MM.1S (cell line): ENCODE data around the gene PARD3.
"Not testable (repeated sequence)": the region's sequence is repeated elsewhere in the genome, so short reads cannot be mapped to it uniquely, and the experiment has no call there.

Source experiments
- DNase-seq: peaks from one replicate; pipeline ENCODE4 v3.0.0-alpha.2; 2015
- H2AFZ ChIP-seq: fragments of 300-600 bp; sonication (generic); 2 replicates; pipeline ENCODE4 v1.6.0; 2016; ENCODE audit warnings: antibody characterized with exemption, low read length
- H3F3A ChIP-seq: fragments of 300-600 bp; sonication (generic); 2 replicates; pipeline ENCODE4 v1.6.1; 2016; ENCODE audit warnings: mild to moderate bottlenecking, antibody characterized with exemption, low read length, moderate library complexity, mixed read lengths; ENCODE audit not compliant: insufficient read depth
- H3K27ac ChIP-seq: fragments of 300-600 bp; sonication (generic); 2 replicates; pipeline ENCODE4 v1.5.1; 2016; ENCODE audit warnings: mild to moderate bottlenecking, low read length
- H3K27me3 ChIP-seq: fragments of 300-600 bp; sonication (generic); replicated peaks from 2 replicates; pipeline ENCODE4 v1.6.0; 2016; ENCODE audit warnings: low read length; ENCODE audit not compliant: insufficient read depth
- H3K36me3 ChIP-seq: fragments of 300-600 bp; sonication (generic); replicated peaks from 2 replicates; pipeline ENCODE4 v1.6.1; 2016; ENCODE audit warnings: mild to moderate bottlenecking, low read length, mixed read lengths; ENCODE audit not compliant: insufficient read depth
- H3K4me1 ChIP-seq: fragments of 300-600 bp; sonication (generic); 2 replicates; pipeline ENCODE4 v1.6.1; 2016; ENCODE audit warnings: low read length, mixed read lengths
- H3K4me2 ChIP-seq: fragments of 300-600 bp; sonication (generic); 2 replicates; pipeline ENCODE4 v1.6.0; 2016; ENCODE audit warnings: low read depth, low read length
- H3K4me3 ChIP-seq: fragments of 300-600 bp; sonication (generic); 2 replicates; pipeline ENCODE4 v1.5.1; 2016; ENCODE audit warnings: low read length, mixed read lengths
- H3K79me2 ChIP-seq: fragments of 300-600 bp; sonication (generic); 2 replicates; pipeline ENCODE4 v1.6.1; 2016; ENCODE audit warnings: mixed run types, low read length, mixed read lengths
- H3K9ac ChIP-seq: fragments of 300-600 bp; sonication (generic); 2 replicates; pipeline ENCODE4 v1.6.1; 2016; ENCODE audit warnings: low read length, mixed read lengths
- H3K9me2 ChIP-seq: fragments of 300-600 bp; sonication (generic); replicated peaks from 2 replicates; pipeline ENCODE4 v1.6.1; 2016; ENCODE audit warnings: mild to moderate bottlenecking, low read length, mixed read lengths; ENCODE audit not compliant: insufficient read depth
- H3K9me3 ChIP-seq: fragments of 300-600 bp; sonication (generic); replicated peaks from 2 replicates; pipeline ENCODE4 v1.6.1; 2016; ENCODE audit warnings: mild to moderate bottlenecking, low read length, mixed read lengths; ENCODE audit not compliant: insufficient read depth
- H4K20me1 ChIP-seq: fragments of 300-600 bp; sonication (generic); 2 replicates; pipeline ENCODE4 v1.6.1; 2016; ENCODE audit warnings: mild to moderate bottlenecking, low read length, moderate library complexity, mixed read lengths; ENCODE audit not compliant: insufficient read depth
- EZH2 ChIP-seq: fragments of 300-600 bp; sonication (generic); optimal IDR thresholded peaks from 2 replicates; pipeline ENCODE3; 2017; ENCODE audit warnings: low read depth, mild to moderate bottlenecking, antibody characterized with exemption, low read length, mixed read lengths
- EZH2phosphoT487 ChIP-seq: fragments of 300-600 bp; sonication (generic); IDR thresholded peaks from 2 replicates; pipeline ENCODE4 v1.6.1; 2018; ENCODE audit warnings: antibody characterized with exemption, low read length
- TF ChIP-seq, protein P1 (sequence below): fragments of 300-600 bp; sonication (generic); IDR thresholded peaks from 2 replicates; pipeline ENCODE4 v1.5.1; 2016; ENCODE audit warnings: antibody characterized with exemption, low read length, mixed read lengths

Gene PARD3

DNA sequence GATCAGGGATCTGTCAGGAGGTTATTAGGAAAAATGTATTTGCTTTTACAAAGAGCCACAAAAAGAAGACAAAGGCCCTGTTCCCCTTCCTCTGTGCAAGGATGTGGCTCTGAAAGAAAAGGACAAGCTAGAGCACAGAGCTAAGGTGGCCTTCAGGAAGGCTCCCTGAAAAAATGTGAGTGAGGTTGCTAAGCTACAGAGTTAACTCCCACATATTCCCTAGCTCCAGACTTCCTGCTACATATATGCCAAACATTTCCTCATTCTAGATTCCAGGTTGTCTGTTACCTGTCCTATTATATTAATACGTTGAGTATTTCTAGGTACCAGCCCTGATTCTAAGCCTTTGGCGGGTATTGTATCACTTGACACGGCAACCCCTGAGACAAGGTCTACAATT, 369.0 kb downstream of the PARD3 start:
- Histone ChIP-seq H3K27ac (no peak overlapping the region), H3K79me2 (no peaks in the 10 kb centered on the region), H3K36me3 (no peaks in the 10 kb centered on the region), H3K4me3 (no peak overlapping the region), H3K27me3 (no peaks in the 10 kb centered on the region), H4K20me1 (no peaks in the 10 kb centered on the region), H3K9ac (no peak overlapping the region), H3K9me3 (no peaks in the 10 kb centered on the region), H3K9me2 (no peaks in the 10 kb centered on the region), H3F3A (no peaks in the 10 kb centered on the region), H3K4me2 (no peak overlapping the region), H2AFZ (no peak overlapping the region), H3K4me1 (no peaks in the 10 kb centered on the region)
- no peak for DNase-seq
- TF ChIP-seq EZH2phosphoT487 (no peak), EZH2 (no peak)
- TF ChIP-seq, protein P1, sequence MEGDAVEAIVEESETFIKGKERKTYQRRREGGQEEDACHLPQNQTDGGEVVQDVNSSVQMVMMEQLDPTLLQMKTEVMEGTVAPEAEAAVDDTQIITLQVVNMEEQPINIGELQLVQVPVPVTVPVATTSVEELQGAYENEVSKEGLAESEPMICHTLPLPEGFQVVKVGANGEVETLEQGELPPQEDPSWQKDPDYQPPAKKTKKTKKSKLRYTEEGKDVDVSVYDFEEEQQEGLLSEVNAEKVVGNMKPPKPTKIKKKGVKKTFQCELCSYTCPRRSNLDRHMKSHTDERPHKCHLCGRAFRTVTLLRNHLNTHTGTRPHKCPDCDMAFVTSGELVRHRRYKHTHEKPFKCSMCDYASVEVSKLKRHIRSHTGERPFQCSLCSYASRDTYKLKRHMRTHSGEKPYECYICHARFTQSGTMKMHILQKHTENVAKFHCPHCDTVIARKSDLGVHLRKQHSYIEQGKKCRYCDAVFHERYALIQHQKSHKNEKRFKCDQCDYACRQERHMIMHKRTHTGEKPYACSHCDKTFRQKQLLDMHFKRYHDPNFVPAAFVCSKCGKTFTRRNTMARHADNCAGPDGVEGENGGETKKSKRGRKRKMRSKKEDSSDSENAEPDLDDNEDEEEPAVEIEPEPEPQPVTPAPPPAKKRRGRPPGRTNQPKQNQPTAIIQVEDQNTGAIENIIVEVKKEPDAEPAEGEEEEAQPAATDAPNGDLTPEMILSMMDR = no peak

DNA sequence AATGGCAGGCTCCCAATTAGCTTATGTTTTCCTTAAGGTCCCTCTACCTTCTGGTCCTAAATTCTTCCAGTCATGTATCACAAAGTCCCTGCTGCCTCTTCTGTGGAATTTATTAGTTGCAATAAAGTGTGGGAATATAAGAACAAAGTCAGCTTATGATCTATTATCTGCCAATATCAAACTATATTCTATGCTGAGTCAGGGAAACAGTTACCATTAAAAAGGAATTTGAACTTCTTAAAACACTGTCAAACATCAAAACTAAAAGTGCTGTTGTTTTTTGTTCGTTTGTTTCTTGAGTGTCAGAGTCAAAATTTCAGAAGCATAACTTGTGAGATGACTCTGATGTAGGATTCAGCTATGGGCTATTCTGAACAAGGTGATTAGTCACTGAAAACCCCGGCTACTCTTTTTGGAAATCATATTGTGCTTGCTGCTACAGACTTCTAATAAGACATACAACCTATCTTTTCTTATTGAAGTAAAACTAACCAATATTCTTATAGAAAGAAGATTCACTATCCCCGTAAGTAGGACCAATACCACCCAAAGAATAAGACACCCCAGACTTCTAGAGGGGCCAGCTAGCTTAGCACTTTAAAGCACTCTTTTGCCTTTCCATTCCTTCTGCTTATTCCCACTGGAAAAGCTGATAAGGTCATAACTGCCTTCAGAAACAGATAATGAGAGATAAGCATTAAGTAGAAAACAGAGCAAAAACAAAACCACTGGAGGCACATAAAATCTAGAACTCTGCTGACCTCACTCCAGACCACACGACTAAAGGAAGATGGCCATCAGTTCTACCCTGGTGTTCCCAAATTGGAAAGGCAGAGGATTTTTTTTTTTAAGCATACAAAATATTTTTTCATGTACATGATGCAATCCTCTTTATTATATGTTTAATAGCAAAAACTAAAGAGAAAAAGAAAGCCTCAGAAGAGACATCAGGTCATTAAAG, 370.6 kb downstream of the PARD3 start:
- H3K36me3 ChIP-seq = no peaks in the 10 kb centered on the region
- DNase-seq = no peak
- no peaks in the 10 kb centered on the region for H3K9me2 ChIP-seq
- H4K20me1 ChIP-seq = no peaks in the 10 kb centered on the region
- no peak overlapping the region for H3K27ac ChIP-seq
- no peaks in the 10 kb centered on the region for H3K4me1 ChIP-seq
- H3K79me2 ChIP-seq = no peaks in the 10 kb centered on the region
- no peaks in the 10 kb centered on the region for H3K9me3 ChIP-seq
- H3F3A ChIP-seq = no peaks in the 10 kb centered on the region
- TF ChIP-seq, protein P1 = no peak
- no peak for TF ChIP-seq EZH2
- no peak for TF ChIP-seq EZH2phosphoT487
- H3K4me2 ChIP-seq = no peak overlapping the region
- no peaks in the 10 kb centered on the region for H3K27me3 ChIP-seq
- no peak overlapping the region for H2AFZ ChIP-seq
- no peak overlapping the region for H3K4me3 ChIP-seq
- H3K9ac ChIP-seq = no peak overlapping the region

DNA sequence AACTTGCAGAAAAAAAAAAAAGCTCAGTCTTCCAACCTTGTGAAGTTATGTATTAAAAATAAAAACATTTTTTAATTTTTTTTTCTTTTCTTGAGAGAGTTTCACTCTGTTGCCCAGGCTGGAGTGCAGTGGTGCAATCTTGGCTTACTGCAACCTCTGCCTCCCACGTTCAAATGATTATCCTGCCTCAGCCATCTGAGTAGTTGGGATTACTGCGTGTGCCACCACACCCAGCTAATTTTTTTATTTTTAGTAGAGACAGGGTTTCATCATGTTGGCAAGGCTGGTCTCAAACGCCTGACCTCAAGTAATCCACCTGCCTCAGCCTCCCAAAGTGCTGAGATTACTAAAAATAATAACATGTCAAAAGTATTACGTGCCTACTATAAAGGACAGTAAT, 375.7 kb downstream of the PARD3 start:
- H3K9me2 ChIP-seq, DNase-seq, H4K20me1 ChIP-seq, H3K9me3 ChIP-seq, H3K27ac ChIP-seq, H3K4me1 ChIP-seq, H3K9ac ChIP-seq, H3K36me3 ChIP-seq, H3F3A ChIP-seq, H3K79me2 ChIP-seq, H3K27me3 ChIP-seq, H3K4me2 ChIP-seq, H3K4me3 ChIP-seq, H2AFZ ChIP-seq: not testable (repeated sequence)

DNA sequence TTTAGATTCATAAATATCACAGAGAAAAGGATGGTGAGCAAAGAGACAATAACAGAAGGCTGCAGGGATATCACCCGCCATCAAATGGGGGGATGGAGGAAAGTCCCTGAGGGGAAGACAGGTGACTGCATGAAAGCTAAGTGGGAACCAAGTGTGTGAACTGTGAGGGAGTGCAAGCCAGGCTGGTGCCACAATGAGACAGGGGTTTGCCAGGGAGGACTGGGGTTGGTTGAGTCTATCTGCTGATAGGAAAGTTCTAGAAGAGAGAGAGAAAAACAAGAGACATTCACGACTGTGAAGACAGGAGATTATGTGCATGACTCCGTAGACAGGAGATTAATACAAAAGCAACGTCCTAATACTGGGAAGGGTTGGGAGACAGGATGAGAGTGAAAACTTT, 376.4 kb downstream of the PARD3 start:
- no peak overlapping the region for H3K27ac ChIP-seq
- no peaks in the 10 kb centered on the region for H3K4me1 ChIP-seq
- no peak overlapping the region for H3K4me2 ChIP-seq
- no peaks in the 10 kb centered on the region for H3K9me2 ChIP-seq
- TF ChIP-seq EZH2phosphoT487 = no peak
- H3K79me2 ChIP-seq = 0 out of 2 replicates have a peak, but pooled peaks cover 5% of the 10 kb centered on the region
- no peaks in the 10 kb centered on the region for H3F3A ChIP-seq
- no peak overlapping the region for H3K4me3 ChIP-seq
- no peaks in the 10 kb centered on the region for H3K9me3 ChIP-seq
- H2AFZ ChIP-seq = no peak overlapping the region
- H3K27me3 ChIP-seq = no peaks in the 10 kb centered on the region
- no peak overlapping the region for H3K9ac ChIP-seq
- H4K20me1 ChIP-seq = no peaks in the 10 kb centered on the region
- no peak for DNase-seq
- H3K36me3 ChIP-seq = no peaks in the 10 kb centered on the region
